AG04449 (cell line): ENCODE results near the gene MEMO1.

Experiments
- CTCF ChIA-PET: fragments of 350-600 bp; formaldehyde crosslinking; extraction: SDS; loops from one replicate; lab custom pipeline; 2021; ENCODE audit warnings: antibody characterized with exemption; lab: Yijun Ruan, JAX
- POLR2A ChIA-PET: fragments of 400-600, 350-600 bp; formaldehyde crosslinking; extraction: SDS; loops from one replicate; lab custom pipeline; 2020; ENCODE audit warnings: antibody characterized with exemption, inconsistent platforms; lab: Yijun Ruan, JAX
- DNase-seq: peaks from one replicate; pipeline ENCODE4 v3.0.0-alpha.2; 2010; ENCODE audit warnings: low read depth, low spot score
- H3K4me3 ChIP-seq: 2 replicates; pipeline ENCODE4 v1.5.1; 2011; ENCODE audit warnings: low read depth, mild to moderate bottlenecking, control low read depth, low read length
- TF ChIP-seq, protein P1 (sequence below): IDR thresholded peaks from one replicate; pipeline ENCODE4 v1.5.1; 2011; ENCODE audit warnings: mild to moderate bottlenecking, moderate library complexity, low read length, control low read depth, inconsistent platforms; ENCODE audit not compliant: insufficient read depth; ENCODE audit errors: missing control alignments

MEMO1 gene

DNA sequence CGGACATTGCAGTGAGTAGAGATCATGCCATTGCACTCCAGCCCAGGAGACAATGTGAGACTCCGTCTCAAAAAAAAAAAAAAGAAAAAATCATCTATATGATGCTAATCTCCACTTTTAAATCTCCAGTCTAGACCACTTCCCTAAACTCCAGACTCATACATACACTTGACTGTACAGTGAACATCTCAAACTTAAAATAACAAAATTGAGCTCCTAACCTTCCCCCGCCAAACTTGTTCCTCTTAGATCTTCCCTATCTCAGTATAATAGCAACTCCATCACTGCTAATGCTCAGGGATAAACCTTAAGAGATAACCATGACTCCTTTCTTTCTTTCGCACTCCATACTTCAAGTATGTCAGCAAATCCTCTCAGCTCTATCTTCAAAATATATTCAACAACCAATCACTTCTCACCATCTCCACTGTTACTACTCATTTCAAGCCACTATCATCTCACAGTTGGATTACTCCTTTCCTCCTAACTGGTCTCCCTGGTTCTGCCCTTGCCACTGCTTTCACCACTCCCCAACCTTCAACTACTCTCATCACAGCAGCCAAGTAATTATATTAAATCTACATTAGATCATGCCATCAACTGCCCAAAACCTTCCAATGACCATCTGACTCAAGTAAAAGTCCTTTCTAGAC lies 12.0 kb downstream of the MEMO1 start:
- no peak for DNase-seq
- no peak overlapping the region for H3K4me3 ChIP-seq
- TF ChIP-seq, protein P1, sequence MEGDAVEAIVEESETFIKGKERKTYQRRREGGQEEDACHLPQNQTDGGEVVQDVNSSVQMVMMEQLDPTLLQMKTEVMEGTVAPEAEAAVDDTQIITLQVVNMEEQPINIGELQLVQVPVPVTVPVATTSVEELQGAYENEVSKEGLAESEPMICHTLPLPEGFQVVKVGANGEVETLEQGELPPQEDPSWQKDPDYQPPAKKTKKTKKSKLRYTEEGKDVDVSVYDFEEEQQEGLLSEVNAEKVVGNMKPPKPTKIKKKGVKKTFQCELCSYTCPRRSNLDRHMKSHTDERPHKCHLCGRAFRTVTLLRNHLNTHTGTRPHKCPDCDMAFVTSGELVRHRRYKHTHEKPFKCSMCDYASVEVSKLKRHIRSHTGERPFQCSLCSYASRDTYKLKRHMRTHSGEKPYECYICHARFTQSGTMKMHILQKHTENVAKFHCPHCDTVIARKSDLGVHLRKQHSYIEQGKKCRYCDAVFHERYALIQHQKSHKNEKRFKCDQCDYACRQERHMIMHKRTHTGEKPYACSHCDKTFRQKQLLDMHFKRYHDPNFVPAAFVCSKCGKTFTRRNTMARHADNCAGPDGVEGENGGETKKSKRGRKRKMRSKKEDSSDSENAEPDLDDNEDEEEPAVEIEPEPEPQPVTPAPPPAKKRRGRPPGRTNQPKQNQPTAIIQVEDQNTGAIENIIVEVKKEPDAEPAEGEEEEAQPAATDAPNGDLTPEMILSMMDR = no peak
- CTCF ChIA-PET = interaction anchor here (0.9 to 1.5 kb wide), 2 partner anchors 9 to 10 kb away, joined by 3 to 4 read pairs; no protein-coding TSS in a partner anchor
- POLR2A ChIA-PET = interaction anchor here (0.7 kb wide), 1 partner anchor 62 kb away, joined by 4 read pairs; no protein-coding TSS in a partner anchor

DNA sequence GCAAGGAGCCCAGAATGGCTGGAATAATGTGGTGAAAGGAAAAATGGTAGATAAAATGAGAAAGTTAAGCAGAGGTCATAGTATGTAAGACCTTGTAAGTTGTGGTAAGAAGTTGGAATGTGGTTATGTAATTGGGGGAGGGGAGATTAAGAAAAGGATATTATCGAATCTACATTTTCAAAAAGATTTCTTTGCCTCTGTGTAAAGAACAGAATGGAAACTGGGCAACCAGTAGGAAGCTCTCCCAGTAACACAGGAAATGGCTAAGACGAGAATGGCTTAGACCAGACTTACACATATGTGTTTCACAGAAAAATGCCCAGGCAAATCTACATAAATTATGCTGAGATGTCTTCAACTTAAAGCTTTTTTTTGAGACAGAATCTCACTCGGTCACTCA lies 13.2 kb downstream of the MEMO1 start:
- POLR2A ChIA-PET = no interaction called here
- CTCF ChIA-PET = interaction anchor here (1.2 to 1.5 kb wide), 2 partner anchors 10 kb away, joined by 4 read pairs; no protein-coding TSS in a partner anchor
- TF ChIP-seq, protein P1 = no peak
- no peak overlapping the region for H3K4me3 ChIP-seq
- DNase-seq = no peak

DNA sequence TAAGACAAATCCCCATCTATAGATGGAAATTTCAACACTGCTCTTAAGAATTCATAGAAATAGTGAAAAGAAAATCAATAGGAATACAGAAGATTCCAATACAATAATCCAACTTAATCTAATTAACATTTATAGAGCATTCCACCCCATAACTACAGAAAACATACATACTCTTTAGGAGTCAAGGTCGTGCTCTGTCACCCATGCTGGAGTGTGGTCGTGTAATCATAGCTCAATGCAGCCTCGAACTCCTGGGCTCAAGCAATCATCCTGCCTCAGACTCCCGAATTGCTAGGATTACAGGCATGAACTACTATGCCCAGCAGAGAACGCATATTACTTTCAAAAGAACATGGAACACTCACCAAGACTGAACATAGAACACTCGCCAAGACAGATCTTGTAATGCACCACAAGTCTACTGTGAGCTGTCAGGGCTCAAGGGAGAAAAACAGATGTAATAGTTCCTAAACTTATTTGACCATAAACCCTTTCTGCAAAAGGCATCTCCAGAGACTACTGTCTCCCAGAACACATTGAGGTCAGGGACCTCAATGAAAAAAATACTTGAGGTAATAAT lies 14.1 kb downstream of the MEMO1 start:
- no peak for DNase-seq
- POLR2A ChIA-PET = no interaction called here
- H3K4me3 ChIP-seq = no peak overlapping the region
- CTCF ChIA-PET = no interaction called here
- TF ChIP-seq, protein P1 = no peak

DNA sequence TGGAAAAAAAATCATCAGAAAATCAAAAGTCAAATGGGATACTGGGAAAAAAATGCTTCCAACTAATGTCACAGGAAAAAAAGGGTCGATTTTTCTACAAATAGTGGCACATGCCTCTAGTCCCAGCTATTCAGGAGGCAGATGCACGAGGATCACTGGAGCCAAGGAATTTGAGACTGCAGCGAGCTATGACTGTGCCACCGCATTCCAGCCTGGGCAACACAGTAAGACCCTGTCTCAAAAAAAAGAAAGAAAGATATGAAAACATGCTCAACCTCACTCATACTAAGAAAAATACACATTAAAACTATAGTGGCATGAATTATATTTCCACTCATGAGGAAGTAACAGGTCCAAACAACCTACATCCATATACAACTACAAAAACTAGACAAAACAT lies 17.9 kb downstream of the MEMO1 start:
- no peak for DNase-seq
- TF ChIP-seq, protein P1 = no peak
- CTCF ChIA-PET = no interaction called here
- H3K4me3 ChIP-seq = no peak overlapping the region
- POLR2A ChIA-PET = no interaction called here

DNA sequence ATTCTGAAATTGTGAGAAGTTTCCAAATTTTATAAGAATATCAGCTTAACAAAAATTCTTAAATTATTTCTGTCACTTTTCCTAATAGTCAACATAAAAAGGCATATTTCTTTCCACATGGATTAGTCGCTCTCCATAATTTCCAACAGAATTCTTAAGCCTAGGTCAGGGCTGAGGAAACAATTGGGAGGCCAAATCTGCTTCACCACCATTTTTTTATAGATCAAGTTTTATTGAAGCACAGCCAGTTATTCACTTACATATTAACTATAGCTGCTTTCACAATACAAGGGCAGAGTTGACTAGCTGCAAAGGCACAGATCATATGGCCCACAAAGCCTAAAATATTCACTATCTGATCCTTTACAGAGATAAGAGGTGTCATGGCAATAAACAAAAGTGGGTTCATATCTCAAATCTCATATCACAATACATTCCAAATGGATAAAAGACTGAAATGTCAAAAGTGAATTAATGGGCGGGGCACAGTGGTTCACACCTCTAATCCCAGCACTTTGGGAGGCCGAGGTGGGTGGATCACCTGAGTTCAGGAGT lies 18.7 kb downstream of the MEMO1 start:
- CTCF ChIA-PET = no interaction called here
- TF ChIP-seq, protein P1 = no peak
- no peak for DNase-seq
- POLR2A ChIA-PET = no interaction called here
- H3K4me3 ChIP-seq = no peak overlapping the region

DNA sequence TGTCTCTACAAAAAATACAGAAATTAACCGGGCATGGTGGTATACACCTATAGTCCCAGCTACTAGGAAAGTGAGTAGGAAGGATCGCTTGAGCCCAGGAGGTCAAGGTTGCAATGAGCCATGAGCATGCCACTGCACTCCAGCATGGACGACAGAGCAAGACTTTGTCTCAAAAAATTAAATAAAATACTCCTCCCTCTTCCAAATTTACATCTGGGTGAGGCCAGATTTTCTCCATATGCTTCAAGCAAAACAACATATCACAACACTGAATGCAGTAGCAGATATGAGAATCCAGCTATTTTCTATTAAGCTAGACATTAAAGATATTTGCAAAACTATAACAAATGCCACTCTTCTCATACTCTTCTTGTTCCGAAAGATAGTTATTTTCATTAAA lies 20.9 kb downstream of the MEMO1 start:
- no peak overlapping the region for H3K4me3 ChIP-seq
- ChIA-PET POLR2A (no interaction called here), CTCF (interaction anchor here (1.2 to 1.3 kb wide), 2 partner anchors 11 to 18 kb away, joined by 3 to 4 read pairs; no protein-coding TSS in a partner anchor)
- no peak for DNase-seq
- TF ChIP-seq, protein P1 = no peak
